Cardiac muscle cell (in vitro differentiated cells and primary cell): ENCODE measurements around the gene DLG2. TPM values are rescaled to one million over a fixed set of nuclear protein-coding genes. Genes with fewer than 3 reads are reported as not detected.

Experiments used
- DNase-seq, 2 donors: peaks; one replicate each; pipeline versions ENCODE4 v3.0.0 to v3.0.0-alpha.2; 2010 to 2017; ENCODE audit warnings: low read depth in 1 of 2, low spot score in 1 of 2
- H3K27ac ChIP-seq: fragments of 200-600 bp; sonication (generic); 2 replicates; pipeline ENCODE4 v1.5.1; 2016
- H3K27me3 ChIP-seq: fragments of 200-600 bp; sonication (generic); 2 replicates; pipeline ENCODE4 v1.6.0; 2016; ENCODE audit warnings: control low read depth
- H3K36me3 ChIP-seq: fragments of 200-600 bp; sonication (generic); 2 replicates; pipeline ENCODE4 v1.5.1; 2016; ENCODE audit warnings: control low read depth
- H3K4me1 ChIP-seq: fragments of 200-600 bp; sonication (generic); 2 replicates; pipeline ENCODE4 v1.8.1; 2017; ENCODE audit warnings: low read depth, mild to moderate bottlenecking, mixed run types
- H3K4me3 ChIP-seq: fragments of 200-600 bp; sonication (generic); 2 replicates; pipeline ENCODE4 v1.5.1; 2016; ENCODE audit warnings: mild to moderate bottlenecking
- H3K9me3 ChIP-seq: fragments of 200-600 bp; sonication (generic); 2 replicates; pipeline ENCODE4 v1.5.1; 2017; ENCODE audit warnings: low read depth, mild to moderate bottlenecking, control low read depth
- polyA plus RNA-seq: library from polyadenylated mRNA; unstranded; fragments of >200 nt; fragmentation: Nextera tagmentation; extraction: Ambion mirVana; gene quantifications from 2 replicates; pipeline ENCODE4 v1.2.1, GENCODE V29; 2016
- total RNA-seq: library from RNA; depleted of rRNA; stranded (reverse); fragments of >200 nt; gene quantifications from 2 replicates; pipeline ENCODE4 v1.2.3, GENCODE V29; 2016
- TF ChIP-seq, protein P1 (sequence below): IDR thresholded peaks from 2 replicates; pipeline ENCODE4 v1.5.1; 2012; ENCODE audit warnings: low read depth, mild to moderate bottlenecking, low read length

Gene DLG2
- total and polyA plus RNA-seq, 2 experiments from 2014 or later = 3.5 to 15.9 TPM

DNA sequence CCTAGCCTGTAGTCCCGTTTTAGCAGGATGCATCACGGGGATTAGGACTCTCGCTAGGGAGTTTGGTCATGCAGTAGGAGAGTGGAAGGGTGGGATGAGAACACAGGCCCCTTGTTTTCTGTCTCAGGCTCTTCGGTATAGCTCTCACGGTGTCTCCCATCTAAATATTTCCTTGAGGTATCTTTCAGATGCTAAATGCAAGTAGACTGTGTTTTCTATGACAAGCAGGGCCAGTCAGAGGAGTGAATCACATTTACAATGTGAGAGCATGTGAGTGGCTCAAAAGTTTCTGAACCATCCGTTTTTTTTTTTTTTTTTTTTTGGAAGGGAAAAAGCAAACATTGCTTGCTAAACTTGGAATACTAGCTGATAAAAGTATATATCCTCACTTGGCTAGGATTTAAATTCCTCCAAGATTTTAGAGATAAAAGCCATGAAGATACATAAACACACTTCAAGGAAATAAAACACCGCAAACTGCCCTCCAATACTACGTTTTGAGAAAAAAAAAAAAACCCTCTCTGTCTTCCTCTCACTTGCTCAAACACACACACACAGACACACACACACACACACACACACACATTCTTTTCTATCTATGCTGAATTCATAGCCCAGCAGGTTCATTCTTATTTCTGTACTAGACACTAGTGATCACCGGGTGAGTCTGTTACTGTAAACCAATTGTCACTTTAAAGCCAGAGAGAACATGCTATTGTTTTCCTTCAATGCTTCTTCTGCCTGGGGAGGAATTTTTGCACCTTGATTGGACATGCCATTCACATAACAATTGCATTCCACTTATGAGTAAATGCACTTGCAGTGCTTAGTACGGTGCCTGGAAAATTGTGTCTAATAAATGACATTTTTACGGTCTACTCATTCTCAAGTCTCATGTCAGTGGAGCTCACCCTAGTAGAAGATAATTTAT lies 2116.3 kb downstream of the DLG2 start:
- no peaks in the 10 kb centered on the region for H3K9me3 ChIP-seq
- no peaks in the 10 kb centered on the region for H3K4me1 ChIP-seq
- TF ChIP-seq, protein P1, sequence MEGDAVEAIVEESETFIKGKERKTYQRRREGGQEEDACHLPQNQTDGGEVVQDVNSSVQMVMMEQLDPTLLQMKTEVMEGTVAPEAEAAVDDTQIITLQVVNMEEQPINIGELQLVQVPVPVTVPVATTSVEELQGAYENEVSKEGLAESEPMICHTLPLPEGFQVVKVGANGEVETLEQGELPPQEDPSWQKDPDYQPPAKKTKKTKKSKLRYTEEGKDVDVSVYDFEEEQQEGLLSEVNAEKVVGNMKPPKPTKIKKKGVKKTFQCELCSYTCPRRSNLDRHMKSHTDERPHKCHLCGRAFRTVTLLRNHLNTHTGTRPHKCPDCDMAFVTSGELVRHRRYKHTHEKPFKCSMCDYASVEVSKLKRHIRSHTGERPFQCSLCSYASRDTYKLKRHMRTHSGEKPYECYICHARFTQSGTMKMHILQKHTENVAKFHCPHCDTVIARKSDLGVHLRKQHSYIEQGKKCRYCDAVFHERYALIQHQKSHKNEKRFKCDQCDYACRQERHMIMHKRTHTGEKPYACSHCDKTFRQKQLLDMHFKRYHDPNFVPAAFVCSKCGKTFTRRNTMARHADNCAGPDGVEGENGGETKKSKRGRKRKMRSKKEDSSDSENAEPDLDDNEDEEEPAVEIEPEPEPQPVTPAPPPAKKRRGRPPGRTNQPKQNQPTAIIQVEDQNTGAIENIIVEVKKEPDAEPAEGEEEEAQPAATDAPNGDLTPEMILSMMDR = no peak
- no peaks in the 10 kb centered on the region for H3K27me3 ChIP-seq
- no peaks in the 10 kb centered on the region for H3K36me3 ChIP-seq
- no peak for DNase-seq
- no peak overlapping the region for H3K27ac ChIP-seq
- no peak overlapping the region for H3K4me3 ChIP-seq

DNA sequence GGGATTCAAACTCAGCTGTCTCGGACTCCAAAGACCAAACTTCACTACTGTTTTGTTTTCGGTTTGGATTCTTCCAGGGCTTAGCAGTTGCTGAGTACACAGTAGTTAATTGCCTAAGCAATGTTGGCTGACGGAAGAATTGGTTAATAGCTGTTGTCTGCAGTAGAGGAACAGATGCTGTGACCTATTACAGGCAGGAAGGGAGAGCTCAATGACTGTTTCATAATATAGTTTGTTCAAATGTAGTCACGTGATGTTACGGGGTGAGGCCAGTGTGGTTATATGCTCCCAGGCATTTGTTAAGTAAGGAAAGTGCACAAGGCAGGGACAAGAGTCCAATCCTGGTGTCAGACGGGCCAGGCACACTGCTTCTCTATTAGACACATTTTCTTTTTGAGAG lies 2118.3 kb downstream of the DLG2 start:
- TF ChIP-seq, protein P1 = no peak
- no peaks in the 10 kb centered on the region for H3K9me3 ChIP-seq
- no peaks in the 10 kb centered on the region for H3K27me3 ChIP-seq
- no peak overlapping the region for H3K4me3 ChIP-seq
- no peaks in the 10 kb centered on the region for H3K4me1 ChIP-seq
- H3K27ac ChIP-seq = no peak overlapping the region
- DNase-seq = no peak
- H3K36me3 ChIP-seq = no peaks in the 10 kb centered on the region

DNA sequence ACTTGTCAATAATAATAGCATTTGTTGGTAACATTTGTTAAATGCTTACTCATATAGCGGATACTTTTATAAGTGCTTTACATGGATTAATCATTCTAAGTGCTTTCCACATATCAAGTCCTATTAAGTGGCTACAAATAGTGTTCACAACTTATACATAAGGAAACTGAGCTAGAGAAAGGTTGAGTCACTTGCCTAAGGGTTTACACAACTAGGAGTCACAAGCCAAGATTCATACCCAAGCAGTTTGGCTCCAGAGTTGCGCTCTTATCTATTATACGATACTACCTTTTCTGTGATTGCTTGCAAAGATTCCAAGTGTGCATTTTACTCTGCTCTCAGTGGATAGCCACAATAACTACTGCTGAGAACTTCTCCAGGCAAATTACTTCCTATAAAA lies 2125.1 kb downstream of the DLG2 start:
- DNase-seq = no peak
- Histone ChIP-seq H3K36me3 (no peaks in the 10 kb centered on the region), H3K27ac (no peak overlapping the region), H3K9me3 (no peaks in the 10 kb centered on the region), H3K4me3 (no peak overlapping the region), H3K4me1 (no peaks in the 10 kb centered on the region), H3K27me3 (no peaks in the 10 kb centered on the region)
- TF ChIP-seq, protein P1 = no peak

DNA sequence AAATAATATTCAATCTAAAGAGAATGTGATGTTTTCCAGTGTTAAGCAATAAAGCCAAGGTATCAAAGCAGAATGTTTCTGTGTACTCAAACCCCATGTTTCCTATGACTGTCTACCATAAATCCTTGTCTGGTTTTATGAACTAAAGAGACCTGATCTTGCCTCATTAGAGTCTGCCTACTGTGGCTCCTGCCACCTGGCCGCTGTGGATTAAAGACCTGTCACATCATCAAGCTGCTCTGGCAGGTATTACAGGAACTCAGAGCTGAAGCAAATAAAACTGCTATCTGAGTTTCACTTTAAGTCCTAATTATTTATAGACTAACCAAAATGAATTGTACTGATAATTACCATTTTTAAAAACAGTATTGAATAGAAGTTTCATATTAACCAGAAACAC lies 2133.2 kb downstream of the DLG2 start:
- H3K4me3 ChIP-seq = no peak overlapping the region
- no peak for DNase-seq
- H3K9me3 ChIP-seq = no peaks in the 10 kb centered on the region
- no peaks in the 10 kb centered on the region for H3K27me3 ChIP-seq
- H3K36me3 ChIP-seq = no peaks in the 10 kb centered on the region
- no peaks in the 10 kb centered on the region for H3K4me1 ChIP-seq
- H3K27ac ChIP-seq = no peak overlapping the region
- TF ChIP-seq, protein P1 = no peak

DNA sequence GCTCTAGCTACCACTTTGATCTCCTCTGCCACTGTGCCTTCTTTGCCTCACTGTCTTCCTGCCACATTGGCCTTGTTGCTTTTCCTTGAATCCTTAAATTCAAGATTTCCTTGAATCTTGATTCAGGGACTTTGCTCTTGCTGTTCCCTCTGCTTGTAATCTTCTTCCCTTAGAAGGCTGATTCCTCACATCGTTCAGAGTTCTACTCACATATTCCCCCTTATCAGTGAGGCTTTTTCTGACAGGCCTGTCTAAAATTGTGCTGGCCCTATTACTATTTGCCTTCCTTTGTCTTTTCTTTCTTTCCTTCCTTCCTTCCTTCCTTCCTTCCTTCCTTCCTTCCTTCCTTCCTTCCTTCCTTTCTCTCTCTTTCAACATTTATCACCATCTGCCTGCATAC lies 2134.1 kb downstream of the DLG2 start:
- Histone ChIP-seq H3K9me3 (no peaks in the 10 kb centered on the region), H3K27me3 (no peaks in the 10 kb centered on the region), H3K27ac (no peak overlapping the region), H3K4me3 (no peak overlapping the region), H3K4me1 (no peaks in the 10 kb centered on the region), H3K36me3 (no peaks in the 10 kb centered on the region)
- DNase-seq = no peak
- TF ChIP-seq, protein P1 = no peak
